Ovary (tissue), 3 donors: Measurements from ENCODE around the gene MYO1E.

Experiments
- POLR2A ChIP-seq: fragments of 450-650 bp; IDR thresholded peaks from one replicate; pipeline ENCODE4 v1.6.1; 2017; ENCODE audit warnings: antibody characterized with exemption, mild to moderate bottlenecking, moderate library complexity
- TF ChIP-seq, protein P1 (sequence below), 3 donors: fragments of 450-650 bp in 2 of 3; fragments of 200-600 bp in 1 of 3; IDR thresholded peaks; one replicate each; pipeline versions ENCODE4 v1.5.1 to v1.8.0; 2016 to 2022; ENCODE audit warnings: antibody characterized with exemption in 3 of 3, mild to moderate bottlenecking in 1 of 3
- donor health status: DM: no; HTN: no; CAD: no.

DNA sequence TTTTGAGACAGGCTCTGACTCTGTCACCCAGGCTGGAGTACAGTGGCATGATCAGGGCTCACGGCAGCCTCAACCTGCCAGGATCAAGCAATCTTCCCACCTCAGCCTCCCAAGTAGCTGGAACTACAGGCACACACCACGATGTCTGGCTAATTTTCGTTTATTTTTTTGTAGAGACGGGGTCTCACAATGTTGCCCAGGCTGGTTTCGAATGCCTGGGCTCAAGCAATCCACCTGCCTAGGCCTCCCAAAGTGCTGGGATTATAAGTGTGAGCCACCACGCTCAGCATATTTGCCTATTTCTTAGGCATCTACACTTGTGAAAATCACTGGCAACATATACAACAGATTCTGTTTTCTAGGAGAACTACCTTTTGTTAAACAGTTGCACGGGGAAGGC, 16.9 kb downstream of the MYO1E start:
- TF ChIP-seq, protein P1, sequence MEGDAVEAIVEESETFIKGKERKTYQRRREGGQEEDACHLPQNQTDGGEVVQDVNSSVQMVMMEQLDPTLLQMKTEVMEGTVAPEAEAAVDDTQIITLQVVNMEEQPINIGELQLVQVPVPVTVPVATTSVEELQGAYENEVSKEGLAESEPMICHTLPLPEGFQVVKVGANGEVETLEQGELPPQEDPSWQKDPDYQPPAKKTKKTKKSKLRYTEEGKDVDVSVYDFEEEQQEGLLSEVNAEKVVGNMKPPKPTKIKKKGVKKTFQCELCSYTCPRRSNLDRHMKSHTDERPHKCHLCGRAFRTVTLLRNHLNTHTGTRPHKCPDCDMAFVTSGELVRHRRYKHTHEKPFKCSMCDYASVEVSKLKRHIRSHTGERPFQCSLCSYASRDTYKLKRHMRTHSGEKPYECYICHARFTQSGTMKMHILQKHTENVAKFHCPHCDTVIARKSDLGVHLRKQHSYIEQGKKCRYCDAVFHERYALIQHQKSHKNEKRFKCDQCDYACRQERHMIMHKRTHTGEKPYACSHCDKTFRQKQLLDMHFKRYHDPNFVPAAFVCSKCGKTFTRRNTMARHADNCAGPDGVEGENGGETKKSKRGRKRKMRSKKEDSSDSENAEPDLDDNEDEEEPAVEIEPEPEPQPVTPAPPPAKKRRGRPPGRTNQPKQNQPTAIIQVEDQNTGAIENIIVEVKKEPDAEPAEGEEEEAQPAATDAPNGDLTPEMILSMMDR (IDR thresholded peaks at IDR 0.05) = no peak
- TF ChIP-seq POLR2A = no peak
